ENCODE results near the gene ADAMTS14.

Gene ADAMTS14

DNA sequence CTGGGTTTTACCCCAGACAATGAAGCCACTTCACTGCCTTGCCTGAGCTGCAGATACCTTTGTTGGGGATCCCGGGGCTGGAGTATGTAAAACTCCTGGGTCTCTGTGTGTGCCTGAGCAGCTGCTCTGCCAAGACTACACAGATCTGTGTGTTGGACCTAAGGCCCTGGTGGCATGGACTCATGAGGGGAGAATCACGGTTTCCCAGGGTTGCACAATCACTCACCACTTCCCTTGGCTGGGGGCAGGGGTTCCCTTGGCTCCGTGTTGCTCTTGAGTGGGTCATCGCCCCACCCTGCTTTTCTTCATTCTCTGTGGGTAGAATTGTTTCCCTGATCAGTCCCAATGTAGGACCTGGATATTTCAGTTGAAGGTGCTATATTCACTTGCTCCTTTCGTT, 126.8 kb downstream of the ADAMTS14 start:
- Histone ChIP-seq H3K4me1 (ENCODE audit: control insufficient read depth, insufficient read depth, low read length, unreplicated experiment) (no peaks in the 10 kb centered on the region), H2AFZ (ENCODE audit: low read length, unreplicated experiment) (no peak overlapping the region), H3K4me3 (ENCODE audit: low read depth, low read length) (no peak overlapping the region), H3K27ac (ENCODE audit: low read depth, low read length) (no peak overlapping the region), H3K79me2 (ENCODE audit: control insufficient read depth, insufficient read depth, low read length, unreplicated experiment) (no peaks in the 10 kb centered on the region), H3K27me3 (ENCODE audit: insufficient read depth, low read length) (peaks cover 61% of the 10 kb centered on the region), H3K36me3 (ENCODE audit: insufficient read depth, low read length) (no peaks in the 10 kb centered on the region)

DNA sequence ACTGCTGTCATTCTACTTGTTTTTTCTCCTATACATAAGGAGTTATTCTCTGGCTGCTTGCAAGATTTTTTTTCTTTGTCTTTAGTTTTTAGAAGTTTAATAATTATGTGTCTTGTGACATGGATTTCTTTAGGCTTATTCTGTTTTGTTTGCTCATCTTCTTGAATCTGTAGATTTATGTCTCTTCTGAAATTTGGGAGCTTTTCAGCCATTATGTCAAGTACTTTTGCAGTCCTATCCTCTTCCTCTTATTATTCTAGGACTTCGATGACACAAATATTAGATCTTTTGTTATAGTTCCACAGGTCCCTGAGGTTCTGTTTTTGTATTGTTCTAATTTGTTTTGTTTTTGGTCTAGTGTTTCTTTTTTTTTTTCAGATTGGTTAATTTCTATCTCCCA, 129.5 kb downstream of the ADAMTS14 start:
- H3K36me3 ChIP-seq (ENCODE audit: insufficient read depth, low read length) = no peaks in the 10 kb centered on the region
- peaks cover 3% of the 10 kb centered on the region for H3K4me1 ChIP-seq (ENCODE audit: control insufficient read depth, insufficient read depth, low read length, unreplicated experiment)

DNA sequence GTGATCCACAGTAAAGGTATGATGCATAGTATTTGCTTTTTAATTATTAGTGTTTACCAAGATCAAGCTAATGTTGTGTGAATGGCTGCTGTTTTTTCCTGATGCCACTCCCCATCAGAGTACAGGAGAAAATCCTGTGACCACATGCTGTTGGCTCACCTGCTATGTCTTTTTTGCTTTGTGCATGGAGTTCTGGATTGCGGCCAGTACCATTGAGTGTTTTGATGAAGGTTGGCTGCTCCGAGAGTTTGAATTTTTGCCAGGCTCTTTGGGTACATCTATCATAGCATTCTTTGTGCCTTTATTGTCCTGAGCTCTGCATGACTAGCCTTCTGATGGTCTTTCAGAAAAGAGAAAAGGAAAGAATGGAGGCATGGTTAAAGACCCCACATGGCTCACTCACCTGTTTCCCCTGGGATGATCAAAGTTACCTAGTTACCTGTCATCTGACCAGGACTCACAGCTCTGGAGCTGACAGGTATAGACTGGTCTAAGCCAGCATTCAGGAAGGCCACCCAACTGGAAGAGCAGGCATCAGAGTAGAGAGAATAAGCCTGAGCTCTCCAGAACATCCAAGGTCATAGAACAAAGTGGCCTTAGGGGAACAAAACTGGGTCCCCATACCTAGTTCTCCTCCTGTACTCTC, 131.6 kb downstream of the ADAMTS14 start:
- Histone ChIP-seq H3K27ac (ENCODE audit: low read depth, low read length) (no peak overlapping the region), H3K79me2 (ENCODE audit: control insufficient read depth, insufficient read depth, low read length, unreplicated experiment) (no peaks in the 10 kb centered on the region), H3K27me3 (ENCODE audit: insufficient read depth, low read length) (peaks cover 29% of the 10 kb centered on the region), H2AFZ (ENCODE audit: low read length, unreplicated experiment) (no peak overlapping the region), H3K4me3 (ENCODE audit: low read depth, low read length) (no peak overlapping the region), H3K36me3 (ENCODE audit: insufficient read depth, low read length) (no peaks in the 10 kb centered on the region), H3K4me1 (ENCODE audit: control insufficient read depth, insufficient read depth, low read length, unreplicated experiment) (peaks cover 3% of the 10 kb centered on the region)

More for the DNA sequence above, 129.5 kb downstream of the ADAMTS14 start:
- no peak overlapping the region for H2AFZ ChIP-seq (ENCODE audit: low read length, unreplicated experiment)
- H3K27ac ChIP-seq (ENCODE audit: low read depth, low read length) = no peak overlapping the region
- no peaks in the 10 kb centered on the region for H3K79me2 ChIP-seq (ENCODE audit: control insufficient read depth, insufficient read depth, low read length, unreplicated experiment)
- peaks cover 44% of the 10 kb centered on the region for H3K27me3 ChIP-seq (ENCODE audit: insufficient read depth, low read length)
- no peak overlapping the region for H3K4me3 ChIP-seq (ENCODE audit: low read depth, low read length)

DNA sequence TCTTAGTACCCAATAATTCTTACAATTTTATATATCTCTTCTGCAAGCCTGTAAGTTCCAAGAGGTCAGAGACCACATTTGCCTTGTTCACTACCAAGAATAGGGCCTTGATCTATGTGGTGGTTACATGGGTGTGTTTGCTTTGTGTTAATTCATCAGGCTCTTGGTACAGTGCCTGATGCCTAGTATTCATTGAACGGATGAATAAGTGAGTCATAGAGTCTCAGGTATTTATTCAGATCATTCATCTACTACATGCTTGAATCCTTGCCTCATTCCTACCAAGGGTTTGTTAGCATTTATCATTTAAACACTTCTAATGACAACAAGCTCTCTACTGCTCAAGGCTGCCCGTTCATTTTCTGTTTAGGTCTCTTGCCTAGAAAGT, 132.1 kb downstream of the ADAMTS14 start:
- H3K4me3 ChIP-seq (ENCODE audit: low read depth, low read length) = no peak overlapping the region
- H3K4me1 ChIP-seq (ENCODE audit: control insufficient read depth, insufficient read depth, low read length, unreplicated experiment) = peaks cover 3% of the 10 kb centered on the region
- no peak overlapping the region for H3K27ac ChIP-seq (ENCODE audit: low read depth, low read length)
- no peak overlapping the region for H2AFZ ChIP-seq (ENCODE audit: low read length, unreplicated experiment)
- H3K36me3 ChIP-seq (ENCODE audit: insufficient read depth, low read length) = no peaks in the 10 kb centered on the region
- H3K79me2 ChIP-seq (ENCODE audit: control insufficient read depth, insufficient read depth, low read length, unreplicated experiment) = no peaks in the 10 kb centered on the region
- H3K27me3 ChIP-seq (ENCODE audit: insufficient read depth, low read length) = peaks cover 26% of the 10 kb centered on the region

DNA sequence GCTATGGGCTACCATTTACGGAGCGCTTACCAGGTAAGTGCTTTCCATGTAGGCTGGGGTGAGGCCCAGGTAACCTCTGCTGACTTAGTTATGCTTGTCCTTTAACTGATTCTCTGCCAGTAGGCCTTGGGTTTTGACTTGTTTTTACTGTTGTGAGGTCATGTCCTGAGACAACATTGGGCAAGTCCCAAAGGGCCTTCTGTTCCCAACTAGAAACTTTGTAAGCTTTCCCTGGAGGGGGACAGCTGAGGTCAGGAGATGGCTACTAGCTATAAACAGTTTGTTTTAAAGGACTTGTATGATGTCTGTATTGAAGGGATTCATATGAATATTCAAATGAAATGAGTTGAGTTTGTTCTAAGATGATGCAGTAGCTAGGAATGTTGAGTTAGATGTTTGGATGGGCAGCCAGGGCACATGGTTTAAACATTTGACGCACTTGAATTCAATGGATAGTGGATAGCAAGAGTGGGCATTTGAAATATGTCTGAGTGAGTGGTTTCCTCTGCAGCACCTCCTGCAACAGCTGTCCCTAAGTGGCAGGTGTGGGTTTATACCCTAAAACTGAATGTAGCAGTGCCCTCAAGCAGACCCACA, 133.4 kb downstream of the ADAMTS14 start:
- H3K36me3 ChIP-seq (ENCODE audit: insufficient read depth, low read length) = no peaks in the 10 kb centered on the region
- H2AFZ ChIP-seq (ENCODE audit: low read length, unreplicated experiment) = no peak overlapping the region
- peaks cover 3% of the 10 kb centered on the region for H3K4me1 ChIP-seq (ENCODE audit: control insufficient read depth, insufficient read depth, low read length, unreplicated experiment)
- peaks cover 21% of the 10 kb centered on the region for H3K27me3 ChIP-seq (ENCODE audit: insufficient read depth, low read length)
- no peak overlapping the region for H3K27ac ChIP-seq (ENCODE audit: low read depth, low read length)
- H3K4me3 ChIP-seq (ENCODE audit: low read depth, low read length) = no peak overlapping the region
- no peaks in the 10 kb centered on the region for H3K79me2 ChIP-seq (ENCODE audit: control insufficient read depth, insufficient read depth, low read length, unreplicated experiment)

DNA sequence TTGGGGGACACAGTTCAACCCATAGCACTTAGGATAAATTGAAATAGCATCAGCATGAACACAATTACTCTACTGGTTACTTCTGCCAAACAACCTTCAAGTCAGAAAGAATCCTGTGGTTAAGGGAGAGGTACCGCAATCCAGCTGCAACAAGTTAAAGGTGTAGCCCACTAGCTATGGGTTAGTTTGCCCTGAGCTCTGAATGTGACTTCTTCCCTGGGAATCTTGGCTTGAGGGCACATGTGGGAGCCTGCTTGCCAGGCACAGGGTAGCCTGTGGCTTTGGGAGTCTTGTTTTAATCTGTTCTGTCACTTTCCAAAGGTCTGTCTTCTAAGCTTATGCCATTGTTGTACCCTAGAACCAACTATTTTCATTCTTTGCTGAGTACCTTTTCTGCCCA, 134.5 kb downstream of the ADAMTS14 start:
- Histone ChIP-seq H3K36me3 (ENCODE audit: insufficient read depth, low read length) (no peaks in the 10 kb centered on the region), H3K4me1 (ENCODE audit: control insufficient read depth, insufficient read depth, low read length, unreplicated experiment) (peaks cover 3% of the 10 kb centered on the region), H3K27me3 (ENCODE audit: insufficient read depth, low read length) (peaks cover 16% of the 10 kb centered on the region), H3K79me2 (ENCODE audit: control insufficient read depth, insufficient read depth, low read length, unreplicated experiment) (no peaks in the 10 kb centered on the region), H2AFZ (ENCODE audit: low read length, unreplicated experiment) (no peak overlapping the region), H3K27ac (ENCODE audit: low read depth, low read length) (no peak overlapping the region), H3K4me3 (ENCODE audit: low read depth, low read length) (no peak overlapping the region)

DNA sequence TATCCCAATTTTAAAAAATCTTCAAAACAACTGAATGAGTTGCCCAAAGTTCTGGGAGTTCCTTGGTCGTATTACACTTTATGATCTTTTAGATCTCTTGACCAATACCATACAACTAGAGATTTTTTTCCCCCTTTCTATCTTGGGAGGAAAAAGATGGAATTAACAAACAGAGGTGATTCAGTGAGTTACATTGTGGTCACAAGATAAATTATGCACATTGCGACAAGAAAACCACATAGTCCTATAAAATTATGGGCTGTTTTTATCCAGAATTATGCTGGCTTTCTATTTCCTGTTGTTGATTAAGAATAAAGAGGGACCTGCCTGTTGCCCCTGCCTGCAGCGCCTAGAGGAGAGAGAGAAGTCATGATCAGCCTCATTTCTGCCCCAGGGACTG, 135.2 kb downstream of the ADAMTS14 start:
- no peaks in the 10 kb centered on the region for H3K79me2 ChIP-seq (ENCODE audit: control insufficient read depth, insufficient read depth, low read length, unreplicated experiment)
- peaks cover 3% of the 10 kb centered on the region for H3K4me1 ChIP-seq (ENCODE audit: control insufficient read depth, insufficient read depth, low read length, unreplicated experiment)
- peaks cover 9% of the 10 kb centered on the region for H3K27me3 ChIP-seq (ENCODE audit: insufficient read depth, low read length)
- H3K4me3 ChIP-seq (ENCODE audit: low read depth, low read length) = no peak overlapping the region
- no peak overlapping the region for H2AFZ ChIP-seq (ENCODE audit: low read length, unreplicated experiment)
- H3K36me3 ChIP-seq (ENCODE audit: insufficient read depth, low read length) = no peaks in the 10 kb centered on the region
- no peak overlapping the region for H3K27ac ChIP-seq (ENCODE audit: low read depth, low read length)

DNA sequence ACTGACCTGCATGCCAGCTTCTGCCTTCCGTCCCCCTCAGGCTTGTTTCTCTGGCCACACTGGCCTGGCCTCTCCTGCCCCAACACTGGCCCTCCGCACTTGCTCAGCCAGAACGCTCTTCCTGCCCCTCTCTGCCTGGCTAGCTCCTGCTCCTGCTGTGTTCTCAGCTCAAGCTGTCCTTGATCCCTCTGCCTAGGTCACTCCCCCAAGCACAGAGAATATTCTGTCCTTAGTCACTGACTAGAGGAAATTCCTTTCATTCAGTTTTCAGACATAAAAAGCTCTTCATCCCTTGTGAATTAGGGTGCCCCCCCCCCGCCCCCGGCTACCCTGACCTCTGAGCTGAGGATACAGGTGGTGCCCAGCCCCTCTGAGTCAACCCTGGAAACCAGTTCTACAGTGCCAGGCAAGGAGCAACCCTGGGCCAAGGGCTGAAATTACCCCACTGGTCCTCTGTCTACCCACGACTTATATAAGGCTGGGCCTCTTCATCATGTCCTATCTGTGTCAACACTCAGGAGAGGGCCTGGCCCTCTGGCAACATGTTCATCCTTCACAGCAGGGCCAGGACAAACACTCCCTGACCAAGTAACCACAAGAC, 136.8 kb downstream of the ADAMTS14 start:
- H3K4me1 ChIP-seq (ENCODE audit: control insufficient read depth, insufficient read depth, low read length, unreplicated experiment) = peaks cover 3% of the 10 kb centered on the region
- H3K79me2 ChIP-seq (ENCODE audit: control insufficient read depth, insufficient read depth, low read length, unreplicated experiment) = no peaks in the 10 kb centered on the region

DNA sequence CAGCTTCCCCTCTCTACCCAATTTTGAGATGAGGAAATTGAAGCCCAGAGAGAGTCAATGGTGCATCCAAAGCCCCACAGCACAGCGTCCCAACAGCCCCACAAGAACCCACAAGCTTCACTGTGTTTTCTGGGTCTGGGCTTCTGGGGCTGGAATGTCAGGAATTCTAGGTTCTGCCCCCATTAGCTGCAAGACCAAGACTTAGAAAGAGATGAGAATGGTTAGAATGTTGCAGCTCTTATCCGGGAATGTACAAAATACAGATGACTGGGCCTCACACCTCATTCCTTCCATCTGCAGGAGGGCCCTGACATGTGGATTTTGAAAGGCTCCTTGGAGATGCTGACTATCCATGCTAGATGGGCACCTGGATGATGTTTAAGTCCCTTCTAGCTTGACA, 137.4 kb downstream of the ADAMTS14 start:
- Histone ChIP-seq H3K4me3 (ENCODE audit: low read depth, low read length) (no peak overlapping the region), H3K27ac (ENCODE audit: low read depth, low read length) (no peak overlapping the region), H3K4me1 (ENCODE audit: control insufficient read depth, insufficient read depth, low read length, unreplicated experiment) (peaks cover 3% of the 10 kb centered on the region), H2AFZ (ENCODE audit: low read length, unreplicated experiment) (no peak overlapping the region), H3K79me2 (ENCODE audit: control insufficient read depth, insufficient read depth, low read length, unreplicated experiment) (no peaks in the 10 kb centered on the region), H3K36me3 (ENCODE audit: insufficient read depth, low read length) (no peaks in the 10 kb centered on the region), H3K27me3 (ENCODE audit: insufficient read depth, low read length) (peaks cover 6% of the 10 kb centered on the region)

More for the DNA sequence above, 136.8 kb downstream of the ADAMTS14 start:
- Histone ChIP-seq H2AFZ (ENCODE audit: low read length, unreplicated experiment) (no peak overlapping the region), H3K4me3 (ENCODE audit: low read depth, low read length) (no peak overlapping the region), H3K27me3 (ENCODE audit: insufficient read depth, low read length) (peaks cover 6% of the 10 kb centered on the region), H3K36me3 (ENCODE audit: insufficient read depth, low read length) (no peaks in the 10 kb centered on the region), H3K27ac (ENCODE audit: low read depth, low read length) (no peak overlapping the region)

DNA sequence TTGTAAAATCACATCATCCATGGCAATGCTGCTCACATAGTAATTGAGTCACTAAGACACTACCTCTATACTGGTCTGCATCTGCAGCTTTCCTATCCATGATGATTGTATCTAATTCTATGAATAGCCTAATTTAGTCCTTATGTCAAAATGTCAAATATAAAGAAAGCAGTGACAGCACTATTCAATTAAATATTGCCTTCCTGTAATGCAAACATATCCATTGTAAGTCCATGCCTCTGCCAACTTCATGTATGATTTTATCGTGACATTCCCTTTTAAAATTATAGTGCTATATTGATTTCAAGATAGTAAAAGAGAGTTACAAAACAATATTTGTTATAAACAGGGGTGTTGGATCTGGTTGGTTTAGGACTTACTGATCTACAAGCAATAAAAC, 138.7 kb downstream of the ADAMTS14 start:
- no peak overlapping the region for H2AFZ ChIP-seq (ENCODE audit: low read length, unreplicated experiment)
- no peaks in the 10 kb centered on the region for H3K36me3 ChIP-seq (ENCODE audit: insufficient read depth, low read length)

DNA sequence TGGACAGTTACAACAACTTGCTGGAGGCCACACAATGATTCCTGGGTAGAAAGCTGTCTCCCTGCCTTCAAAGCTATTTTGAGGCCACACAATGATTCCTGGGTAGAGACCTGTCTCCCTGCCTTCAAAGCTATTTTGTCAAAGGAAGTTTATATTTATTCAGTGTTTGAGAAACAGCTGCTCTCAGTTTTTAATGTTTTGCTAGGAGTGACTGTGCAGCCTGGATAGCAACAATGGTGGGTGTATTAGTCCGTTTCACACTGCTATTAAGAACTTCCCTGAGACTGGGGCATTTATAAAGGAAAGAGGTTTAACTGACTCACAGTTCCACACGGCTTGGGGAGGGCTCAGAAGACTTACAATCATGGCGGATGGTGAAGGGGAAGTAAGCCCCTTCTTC, 139.6 kb downstream of the ADAMTS14 start:
- no peaks in the 10 kb centered on the region for H3K36me3 ChIP-seq (ENCODE audit: insufficient read depth, low read length)
- H3K27me3 ChIP-seq (ENCODE audit: insufficient read depth, low read length) = peaks cover 2% of the 10 kb centered on the region
- H3K27ac ChIP-seq (ENCODE audit: low read depth, low read length) = no peak overlapping the region
- no peak overlapping the region for H2AFZ ChIP-seq (ENCODE audit: low read length, unreplicated experiment)
- H3K4me1 ChIP-seq (ENCODE audit: control insufficient read depth, insufficient read depth, low read length, unreplicated experiment) = peaks cover 2% of the 10 kb centered on the region
- H3K79me2 ChIP-seq (ENCODE audit: control insufficient read depth, insufficient read depth, low read length, unreplicated experiment) = no peaks in the 10 kb centered on the region
- H3K4me3 ChIP-seq (ENCODE audit: low read depth, low read length) = no peak overlapping the region

More for the DNA sequence above, 138.7 kb downstream of the ADAMTS14 start:
- Histone ChIP-seq H3K4me3 (ENCODE audit: low read depth, low read length) (no peak overlapping the region), H3K4me1 (ENCODE audit: control insufficient read depth, insufficient read depth, low read length, unreplicated experiment) (peaks cover 2% of the 10 kb centered on the region), H3K79me2 (ENCODE audit: control insufficient read depth, insufficient read depth, low read length, unreplicated experiment) (no peaks in the 10 kb centered on the region), H3K27me3 (ENCODE audit: insufficient read depth, low read length) (peaks cover 6% of the 10 kb centered on the region), H3K27ac (ENCODE audit: low read depth, low read length) (no peak overlapping the region)

All from ACC112 (cell line).